SKM-1 (cell line): ENCODE results near the gene SPOP.

ENCODE experiments used
- DNase-seq: peaks from one replicate; lab custom pipeline; 2025; ENCODE audit not compliant: unreplicated experiment; lab: John Stamatoyannopoulos, UW

SPOP gene

GRCh38 chr17:49618028-49618611 lies 59.8 kb downstream of the SPOP start:
- DNase-seq, result no peak

DNA sequence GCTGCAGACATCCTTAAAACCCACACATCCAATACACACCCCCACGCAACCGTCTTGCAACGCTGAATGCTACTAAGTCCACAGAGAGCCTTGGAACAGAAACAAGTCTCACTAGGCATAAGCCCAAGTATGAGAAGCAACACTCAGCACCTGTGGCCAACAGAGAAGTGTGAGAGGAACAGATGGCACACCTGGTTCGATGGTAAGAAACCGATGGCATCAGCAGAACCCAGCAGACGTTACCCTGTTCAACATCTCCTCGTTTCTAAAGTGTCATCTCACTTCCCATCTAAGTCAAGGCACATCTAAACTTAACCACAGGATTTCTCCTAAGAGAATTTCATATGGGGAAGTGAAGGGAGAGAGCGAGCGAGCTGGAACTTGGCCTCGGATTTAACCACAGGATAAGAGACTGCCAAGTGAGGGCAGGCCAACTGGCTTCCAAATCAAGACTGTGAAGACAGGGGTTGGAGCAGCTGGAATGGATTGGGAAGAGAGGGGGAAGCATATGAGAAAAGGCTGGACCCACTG lies 61.2 kb downstream of the SPOP start:
- DNase-seq, result no peak

GRCh38 chr17:49616086-49616485 lies 61.8 kb downstream of the SPOP start:
- DNase-seq, result no peak

- no peak for DNase-seq
Measured at GRCh38 chr17:49613182-49613800, 64.6 kb downstream of the SPOP start.

- DNase-seq, result no peak
Measured at GRCh38 chr17:49612726-49613125, 65.2 kb downstream of the SPOP start.

DNA sequence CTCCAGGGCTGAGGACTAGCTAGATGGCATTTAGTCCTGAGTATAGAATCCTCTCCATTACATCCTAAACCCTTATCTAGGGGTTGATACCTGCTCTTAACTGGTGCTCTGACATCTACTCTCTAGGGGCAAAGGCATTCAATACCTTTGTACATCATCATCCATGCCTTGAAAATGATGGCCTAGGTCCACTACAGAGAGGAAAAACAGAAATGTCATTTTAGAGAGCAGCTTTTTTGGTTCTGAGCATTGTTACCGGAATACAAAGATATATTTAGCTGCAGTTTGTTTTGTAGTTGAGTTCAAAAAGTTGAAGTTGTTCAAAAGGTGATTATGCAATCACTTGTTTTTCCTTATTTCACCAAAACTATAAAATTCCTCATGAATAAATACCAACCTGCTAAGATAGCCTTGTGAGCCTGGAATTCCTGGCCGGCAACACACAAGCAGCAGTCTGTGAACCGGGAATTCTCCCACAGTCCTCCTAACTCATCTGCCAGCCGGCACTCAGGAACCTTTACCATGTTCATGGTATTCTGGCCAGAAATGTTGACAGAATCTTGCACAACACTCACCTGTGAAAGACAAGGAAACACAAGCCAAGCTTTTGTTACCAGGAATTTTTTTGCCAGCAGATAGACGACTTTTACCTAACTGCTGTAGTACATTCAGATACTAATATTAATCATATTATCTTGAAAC lies 66.9 kb downstream of the SPOP start:
- DNase-seq, result no peak

- DNase-seq, result no peak
Measured at GRCh38 chr17:49604314-49604869, 73.5 kb downstream of the SPOP start.

DNA sequence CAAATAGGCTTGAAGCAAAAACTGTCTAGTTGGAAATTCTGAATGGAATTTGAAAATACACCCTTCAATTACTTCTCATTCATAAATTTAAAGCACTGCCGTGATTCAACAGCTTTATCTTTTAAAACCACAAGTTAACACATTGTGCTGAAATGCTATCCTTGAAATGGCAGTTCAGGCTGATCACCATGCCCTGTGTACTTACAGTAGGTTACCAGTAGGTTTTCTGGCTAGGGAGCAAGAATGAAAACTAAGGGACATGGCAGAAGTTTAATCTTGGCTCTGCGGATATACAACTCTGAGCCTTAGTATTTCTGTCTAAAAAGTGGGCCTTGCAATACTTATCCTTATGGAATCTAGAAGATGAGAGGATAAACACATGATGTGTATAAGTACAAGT lies 74.2 kb downstream of the SPOP start:
- no peak for DNase-seq

GRCh38 chr17:49603238-49603637 lies 74.7 kb downstream of the SPOP start:
- DNase-seq, result no peak

DNA sequence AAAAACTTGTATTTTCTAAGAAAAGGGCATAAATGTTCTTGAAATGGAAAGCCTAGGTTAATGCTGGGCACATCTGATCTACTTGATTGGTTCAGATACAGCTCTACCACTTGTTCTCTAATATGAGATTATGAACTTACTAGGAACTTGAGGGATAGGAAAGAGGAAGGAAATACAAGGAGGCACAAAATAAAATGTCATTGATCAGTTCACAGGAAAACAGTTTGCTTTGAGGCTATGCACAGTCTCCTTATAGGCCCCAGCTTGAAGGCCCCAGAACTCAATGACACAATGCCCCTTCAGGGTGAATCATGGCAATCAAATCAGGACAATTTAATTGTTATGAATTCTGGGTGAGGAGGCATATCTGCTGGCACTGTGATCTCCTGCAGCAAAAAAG lies 75.1 kb downstream of the SPOP start:
- no peak for DNase-seq

DNA sequence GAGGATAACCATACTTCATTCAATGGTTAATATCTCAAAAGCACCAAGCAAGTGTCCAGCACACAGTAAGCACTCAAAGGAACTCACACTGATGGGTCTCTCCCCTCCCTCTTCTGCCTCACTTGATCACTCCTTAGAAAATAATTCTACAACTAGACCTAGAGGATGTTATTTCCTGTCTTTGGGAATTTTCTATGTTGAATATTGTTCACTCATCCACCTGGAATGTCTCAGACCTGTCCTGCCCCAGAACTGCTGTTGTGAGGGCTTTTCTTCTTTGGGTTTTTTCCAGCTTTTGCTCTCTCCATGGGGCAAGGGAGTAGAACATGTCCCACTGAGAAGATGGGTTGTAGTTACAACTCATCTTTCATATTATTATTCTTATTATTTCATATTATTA lies 76.9 kb downstream of the SPOP start:
- no peak for DNase-seq

DNA sequence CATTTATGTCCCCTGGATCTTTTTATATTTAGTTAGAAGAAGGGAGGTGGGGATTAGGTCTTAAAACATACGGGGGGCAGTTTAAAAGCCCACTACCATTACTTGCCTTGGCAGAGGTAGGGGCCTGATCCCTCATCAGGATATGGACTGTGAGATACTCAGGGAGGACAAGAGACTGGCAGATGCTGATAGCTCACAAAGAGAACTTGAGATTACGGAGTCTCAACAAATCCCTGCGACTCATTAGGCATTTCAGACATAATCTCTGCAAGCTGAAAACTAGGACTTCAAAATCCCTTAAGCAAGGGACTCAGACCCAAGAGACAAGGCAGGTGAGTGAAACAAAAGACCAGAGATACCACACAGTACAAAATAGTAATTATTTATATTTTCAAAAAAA lies 79.0 kb downstream of the SPOP start:
- DNase-seq, result no peak

- DNase-seq, result no peak
Measured at GRCh38 chr17:49597928-49598655, 79.8 kb downstream of the SPOP start.

DNA sequence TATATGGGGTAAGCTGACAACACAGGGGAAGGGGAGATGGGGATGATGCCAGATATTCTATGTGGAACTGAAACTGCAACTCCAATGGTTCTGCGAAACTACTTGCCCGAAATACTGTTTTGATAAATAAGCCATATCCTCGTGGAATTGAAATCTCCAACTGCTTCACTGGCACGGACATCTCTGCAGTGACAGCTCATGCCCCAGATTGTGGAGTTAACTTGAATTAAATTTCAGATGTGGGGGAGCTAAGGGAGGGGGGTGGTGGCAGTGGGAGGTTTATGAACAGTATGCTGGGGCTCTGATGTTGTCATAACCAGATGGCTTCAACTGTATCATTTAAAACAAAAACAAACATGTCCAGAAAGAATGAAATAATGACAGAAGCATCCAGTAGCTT lies 80.5 kb downstream of the SPOP start:
- DNase-seq, result no peak

- DNase-seq, result no peak
Measured at GRCh38 chr17:49596613-49597244, 81.2 kb downstream of the SPOP start.

DNA sequence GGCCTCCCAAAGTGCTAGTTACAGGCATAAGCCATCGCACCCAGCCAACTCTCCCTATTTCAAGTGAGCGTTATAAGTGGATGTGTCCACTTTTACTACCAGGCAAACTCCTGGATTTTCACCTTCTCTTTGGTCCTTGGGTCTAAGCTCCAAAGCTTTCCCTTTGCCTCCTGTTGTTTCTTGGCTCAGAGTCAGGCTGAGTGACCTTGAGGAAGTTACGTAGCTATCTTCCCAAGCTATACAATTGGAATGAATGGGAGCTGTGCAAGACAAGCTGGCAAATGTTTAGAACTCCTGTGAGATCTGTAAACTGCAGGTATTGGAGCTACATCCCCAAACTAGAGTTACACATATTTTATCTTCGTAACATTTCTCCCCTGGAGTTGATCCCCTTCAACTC lies 81.9 kb downstream of the SPOP start:
- no peak for DNase-seq

- no peak for DNase-seq
Measured at GRCh38 chr17:49595328-49595727, 82.6 kb downstream of the SPOP start.

DNA sequence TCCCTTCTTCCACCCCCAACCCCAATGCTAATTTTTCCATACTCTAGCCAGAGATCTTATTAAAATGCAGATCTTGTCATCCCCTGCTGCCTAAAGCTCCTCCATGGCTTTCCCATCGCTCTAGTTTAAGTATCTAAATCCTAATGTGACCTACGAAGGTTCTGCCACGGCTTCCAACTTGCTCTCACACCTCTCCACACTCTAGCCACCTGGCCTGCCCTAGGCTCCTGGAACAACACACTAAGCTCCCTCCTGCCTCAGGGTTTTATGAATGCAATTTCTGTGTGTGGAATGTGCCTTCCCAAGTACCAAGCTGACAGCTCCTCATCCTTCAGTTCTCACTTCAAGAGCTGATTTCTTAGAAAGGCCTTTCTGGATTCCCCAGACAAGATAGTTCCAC lies 85.6 kb downstream of the SPOP start:
- DNase-seq, result no peak

DNA sequence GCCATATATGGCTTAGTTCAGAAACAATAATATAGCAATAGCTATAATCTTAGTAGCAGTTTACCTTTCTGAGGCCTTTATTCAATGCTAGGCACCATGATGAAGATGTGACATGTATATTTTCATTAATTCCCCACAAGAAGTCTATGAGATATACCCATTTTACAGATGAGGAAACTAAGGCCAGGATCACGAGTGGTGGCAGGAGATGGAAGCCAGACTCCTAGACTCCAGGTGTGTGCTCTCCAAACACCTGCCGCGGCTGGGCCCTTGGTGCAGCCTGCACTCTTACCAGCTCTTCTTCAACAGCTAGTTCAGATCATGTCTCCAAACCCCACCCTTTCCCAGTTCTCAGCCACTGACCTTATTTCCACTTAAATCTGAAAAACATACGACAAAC lies 87.0 kb downstream of the SPOP start:
- no peak for DNase-seq

DNA sequence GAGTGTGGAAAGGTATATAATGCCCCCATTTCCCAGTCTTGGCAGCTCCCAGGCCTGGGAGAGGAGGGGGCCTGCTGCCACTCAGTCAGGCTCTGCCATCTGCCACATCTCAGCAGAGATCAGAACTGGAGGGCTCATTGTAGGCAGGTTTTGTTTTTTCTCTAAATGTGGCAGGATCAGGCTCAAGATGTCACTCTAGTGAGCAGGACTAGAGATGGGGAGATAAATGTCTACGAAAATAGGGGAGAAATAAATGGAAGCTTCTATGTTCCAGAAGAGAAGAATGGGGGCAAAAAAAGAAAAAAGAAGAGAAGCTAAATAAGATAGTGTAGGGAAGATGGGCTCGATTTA lies 88.3 kb downstream of the SPOP start:
- no peak for DNase-seq
